ENCODE data around the gene CCDC12.

CCDC12 gene

DNA sequence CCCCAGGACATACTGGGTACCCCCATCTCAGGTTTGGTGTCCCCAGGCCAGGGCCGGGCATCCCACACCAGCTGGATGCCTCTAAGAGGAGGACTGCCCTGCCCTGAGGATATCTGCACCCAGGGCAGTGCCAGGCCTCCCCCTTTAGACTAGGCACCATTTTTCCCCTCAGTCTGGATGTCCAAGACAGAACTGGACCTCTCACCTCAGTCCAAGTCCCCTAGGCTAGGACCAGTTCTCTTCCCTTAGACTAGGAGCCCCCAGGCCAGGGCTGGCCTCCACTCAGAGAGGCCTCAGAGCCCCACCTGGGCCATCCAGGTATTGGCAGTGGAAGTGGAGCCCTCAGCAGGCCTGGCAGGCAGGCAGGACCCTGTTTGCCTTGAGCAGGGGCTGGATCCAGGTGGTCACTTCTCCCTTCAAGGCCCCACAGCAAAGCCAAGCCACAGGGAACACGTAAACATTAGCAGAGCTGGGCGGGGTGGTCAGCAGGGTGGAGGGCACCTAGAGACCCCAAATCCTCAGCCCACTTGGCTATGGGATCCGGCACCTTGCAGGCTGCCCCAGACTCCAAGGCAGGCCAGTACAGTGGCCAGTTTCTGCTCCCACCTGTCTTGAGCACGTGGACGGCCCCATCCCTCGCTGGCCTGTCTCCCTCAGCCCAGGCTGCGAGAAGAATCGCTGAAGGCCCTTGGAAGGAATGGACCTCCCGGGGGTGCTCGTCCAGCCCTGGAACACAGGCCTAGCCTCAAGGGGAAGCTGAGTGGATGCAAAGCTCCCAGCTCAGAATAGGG, 70.7 kb downstream of the CCDC12 start:
- no peak for DNase-seq (ENCODE audit: low spot score)

GRCh38 chr3:46905213-46905560, 71.4 kb downstream of the CCDC12 start:
- no peak for DNase-seq (ENCODE audit: low spot score)

DNA sequence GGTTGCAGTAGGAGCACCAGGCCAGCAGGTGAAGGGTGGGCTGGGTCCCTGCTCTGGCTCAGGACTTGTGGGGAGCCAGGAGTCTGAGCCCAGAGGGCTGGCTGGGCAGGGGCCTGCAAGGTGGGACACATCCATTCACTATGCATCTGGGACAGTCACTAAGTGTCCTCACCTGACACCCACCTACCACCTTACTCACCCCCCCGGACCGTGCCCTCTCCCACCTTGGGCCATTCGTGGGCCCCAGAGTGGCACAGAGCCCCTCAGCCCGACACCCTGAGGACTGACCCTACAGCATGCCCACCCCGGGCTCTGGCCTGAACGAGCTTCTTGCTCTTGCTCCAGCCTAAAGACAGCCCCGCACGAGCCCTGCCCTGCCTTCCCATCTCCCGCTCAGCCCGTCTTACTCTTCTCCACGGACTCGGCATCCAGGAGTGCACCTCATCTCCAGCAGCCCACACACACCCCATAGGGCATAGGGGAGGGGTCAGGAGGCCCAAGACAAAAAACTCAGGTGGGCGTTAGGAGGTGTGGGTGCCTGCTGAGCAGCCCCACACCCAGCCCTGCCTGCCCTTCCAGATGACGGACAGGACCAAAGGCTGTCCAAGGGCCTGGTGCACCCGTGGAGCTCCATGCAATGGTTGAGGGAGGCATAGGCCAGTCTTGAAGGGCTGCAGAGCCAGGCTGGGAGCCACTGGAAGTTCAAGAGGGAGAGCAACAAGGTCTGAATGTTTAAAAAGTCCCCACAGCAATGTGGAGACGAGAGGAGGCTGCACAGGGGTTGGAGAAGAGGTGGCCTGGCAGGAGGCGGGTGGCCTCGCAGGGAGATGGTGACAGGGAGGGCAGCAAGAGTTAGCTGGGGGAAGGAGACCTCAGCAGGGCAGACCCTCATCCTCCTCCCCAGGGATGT, 72.0 kb downstream of the CCDC12 start:
- no peak for DNase-seq (ENCODE audit: low spot score)

DNA sequence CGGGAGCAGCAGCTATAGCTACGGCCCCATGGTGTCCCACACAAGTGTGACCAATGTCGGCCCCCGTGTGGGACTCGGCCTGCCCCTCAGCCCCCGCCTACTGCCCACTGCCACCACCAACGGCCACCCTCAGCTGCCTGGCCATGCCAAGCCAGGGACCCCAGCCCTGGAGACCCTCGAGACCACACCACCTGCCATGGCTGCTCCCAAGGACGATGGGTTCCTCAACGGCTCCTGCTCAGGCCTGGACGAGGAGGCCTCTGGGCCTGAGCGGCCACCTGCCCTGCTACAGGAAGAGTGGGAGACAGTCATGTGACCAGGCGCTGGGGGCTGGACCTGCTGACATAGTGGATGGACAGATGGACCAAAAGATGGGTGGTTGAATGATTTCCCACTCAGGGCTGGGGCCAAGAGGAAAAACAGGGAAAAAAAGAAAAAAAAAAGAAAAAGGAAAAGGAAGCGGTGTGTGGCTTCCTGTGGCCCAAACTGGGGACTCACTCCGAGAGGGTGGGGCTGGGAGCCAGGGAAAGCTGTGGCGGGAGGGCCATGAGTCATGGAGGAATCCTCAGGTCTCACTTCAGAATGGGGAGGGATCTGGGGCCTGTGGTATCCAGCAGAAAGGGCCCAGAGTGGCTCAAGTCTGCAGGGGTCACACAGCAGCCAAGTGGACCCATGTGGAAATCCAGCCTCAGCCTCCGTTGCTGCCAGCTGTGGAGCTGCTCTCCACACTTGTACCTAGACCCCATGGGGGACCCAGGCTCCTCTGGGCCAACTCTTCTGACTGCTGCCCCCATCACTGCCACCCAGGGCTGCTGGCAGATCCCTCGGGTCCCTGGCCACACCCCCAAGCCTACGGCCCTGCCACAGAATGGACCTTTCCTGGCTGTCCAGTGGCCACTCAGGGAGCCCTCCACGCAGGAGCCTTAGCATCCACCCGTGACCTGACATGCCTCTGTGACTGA, 72.9 kb downstream of the CCDC12 start:
- no peak for DNase-seq (ENCODE audit: low spot score)

- DNase-seq (ENCODE audit: low spot score): no peak
Measured at GRCh38 chr3:46902188-46902631, 74.3 kb downstream of the CCDC12 start.

DNA sequence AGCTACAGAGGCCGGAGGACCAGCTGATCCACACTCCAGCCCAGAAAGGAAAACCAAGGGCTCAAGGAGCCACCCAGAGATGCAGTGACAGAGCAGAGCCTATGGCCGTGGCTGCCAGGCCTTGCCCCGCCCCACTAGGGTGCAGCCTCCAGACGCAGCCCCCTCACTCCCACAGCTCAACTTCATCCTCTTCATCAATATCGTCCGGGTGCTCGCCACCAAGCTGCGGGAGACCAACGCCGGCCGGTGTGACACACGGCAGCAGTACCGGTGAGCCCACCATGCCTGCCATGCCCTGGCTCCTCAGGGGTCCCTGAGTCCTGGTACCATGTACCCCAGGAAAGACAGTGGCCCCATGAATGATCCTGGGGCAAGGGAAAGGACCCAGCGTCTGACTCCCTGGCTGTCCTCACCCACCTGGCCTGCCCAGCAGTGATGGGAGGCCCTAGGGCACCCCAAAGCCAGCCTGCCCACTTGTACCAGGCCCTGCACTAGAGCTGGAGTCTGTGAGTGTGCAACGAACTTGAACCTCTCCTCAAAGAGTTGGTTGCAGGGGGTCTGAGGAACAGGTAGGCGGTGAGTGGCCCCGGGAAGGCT, 74.9 kb downstream of the CCDC12 start:
- DNase-seq (ENCODE audit: low spot score): no peak

DNA sequence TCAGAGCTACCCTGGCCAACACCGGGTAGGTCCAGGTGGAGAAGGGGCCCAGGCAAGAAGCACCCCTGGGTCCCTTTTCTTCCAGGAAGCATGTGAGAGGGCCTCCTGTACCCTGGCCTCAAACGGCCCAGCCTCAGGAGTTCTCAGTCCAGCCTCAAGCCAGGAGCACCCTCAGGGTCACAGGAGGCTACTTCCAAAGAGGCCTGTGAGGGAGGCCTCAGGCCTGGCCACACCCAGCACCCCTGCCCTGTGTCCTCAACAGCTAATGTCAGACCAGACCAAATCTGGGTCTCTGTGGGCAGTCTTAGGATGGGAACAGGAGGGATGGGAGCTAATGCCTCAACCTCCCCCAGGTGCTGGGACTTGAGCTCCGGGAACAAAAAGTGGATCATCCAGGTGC, 75.5 kb downstream of the CCDC12 start:
- DNase-seq (ENCODE audit: low spot score): no peak

GRCh38 chr3:46900356-46900755, 76.2 kb downstream of the CCDC12 start:
- DNase-seq (ENCODE audit: low spot score): no peak

DNA sequence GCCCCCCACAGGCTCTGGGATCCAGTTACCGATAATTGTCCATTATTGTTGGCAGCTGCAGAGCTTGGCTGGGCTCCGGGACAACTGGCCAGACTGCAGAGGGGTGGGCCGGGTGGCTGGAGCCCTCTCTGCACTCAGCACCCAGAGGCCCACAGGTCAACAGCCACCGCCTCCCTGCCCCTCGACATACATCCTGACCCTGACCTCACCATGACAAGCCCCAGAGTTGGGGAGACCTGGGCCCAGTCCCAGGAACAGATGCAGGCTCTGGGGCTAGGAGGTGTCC, 76.6 kb downstream of the CCDC12 start:
- no peak for DNase-seq (ENCODE audit: low spot score)

GRCh38 chr3:46899151-46900006, 77.2 kb downstream of the CCDC12 start:
- DNase-seq (ENCODE audit: low spot score): no peak

- DNase-seq (ENCODE audit: low spot score): no peak
Measured at GRCh38 chr3:46898321-46899150, 78.0 kb downstream of the CCDC12 start.

GRCh38 chr3:46897829-46898320, 78.7 kb downstream of the CCDC12 start:
- no peak for DNase-seq (ENCODE audit: low spot score)

- no peak for DNase-seq (ENCODE audit: low spot score)
Measured at GRCh38 chr3:46897031-46897430, 79.5 kb downstream of the CCDC12 start.

DNA sequence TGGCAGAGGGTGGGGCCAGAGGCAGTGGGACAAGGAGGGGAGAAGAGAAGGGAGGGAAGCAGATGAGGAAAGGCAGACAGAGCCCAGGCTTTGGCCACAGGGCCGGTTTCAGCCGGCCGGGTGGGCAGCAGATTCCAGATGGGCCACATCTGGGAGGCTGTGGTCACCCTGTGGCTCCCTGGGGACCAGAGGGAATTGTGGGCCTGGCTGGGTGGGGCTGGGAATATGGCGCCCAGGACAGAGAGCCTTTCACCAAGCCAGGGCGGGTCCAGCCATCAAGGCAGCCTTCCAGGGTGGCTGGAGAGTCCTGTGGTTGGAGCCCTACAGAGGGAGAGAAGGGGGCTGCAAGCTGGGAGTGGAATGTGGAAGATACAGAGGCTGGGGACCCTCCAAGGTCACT, 80.2 kb downstream of the CCDC12 start:
- DNase-seq (ENCODE audit: low spot score): no peak

GRCh38 chr3:46895761-46896160, 80.8 kb downstream of the CCDC12 start:
- no peak for DNase-seq (ENCODE audit: low spot score)

- peak; percentile 76 for DNase-seq (ENCODE audit: low spot score)
Measured at GRCh38 chr3:46895204-46895660, 81.3 kb downstream of the CCDC12 start.

DNA sequence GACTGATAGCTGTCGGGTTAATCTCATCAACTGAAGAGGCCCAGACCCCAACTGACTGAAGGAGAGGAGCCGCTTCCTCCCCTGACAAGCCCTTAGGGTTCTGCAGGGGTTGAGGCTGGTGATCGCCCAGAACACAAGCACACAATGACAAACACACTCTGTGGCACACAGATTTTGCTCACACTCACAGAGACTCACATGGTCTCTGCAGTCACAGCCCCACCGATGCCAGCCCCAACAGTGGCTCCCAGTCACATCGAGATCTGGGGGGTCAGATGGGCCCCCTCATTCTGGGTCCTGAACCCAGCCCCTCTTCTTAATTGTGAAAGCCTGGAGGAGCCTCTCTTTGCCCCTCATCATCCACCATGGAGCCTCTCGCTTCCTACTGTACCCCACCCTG, 82.3 kb downstream of the CCDC12 start:
- no peak for DNase-seq (ENCODE audit: low spot score)

DNA sequence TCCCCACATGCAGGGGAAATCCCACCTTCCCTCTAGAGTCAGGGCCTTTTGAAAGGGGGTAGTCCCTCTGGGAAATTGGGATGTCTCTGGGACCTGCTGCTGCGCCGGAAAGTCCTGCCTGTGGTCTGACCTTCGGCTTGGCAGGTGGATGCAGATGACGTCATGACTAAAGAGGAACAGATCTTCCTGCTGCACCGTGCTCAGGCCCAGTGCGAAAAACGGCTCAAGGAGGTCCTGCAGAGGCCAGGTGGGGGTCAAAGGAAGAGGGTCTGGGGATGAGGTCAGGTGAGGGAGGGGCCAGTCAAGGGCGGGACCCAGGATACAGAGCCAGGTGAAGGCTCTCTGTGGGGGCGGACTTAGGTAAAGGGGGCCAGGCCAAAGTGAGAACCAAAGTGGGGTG, 82.8 kb downstream of the CCDC12 start:
- DNase-seq (ENCODE audit: low spot score): no peak

DNA sequence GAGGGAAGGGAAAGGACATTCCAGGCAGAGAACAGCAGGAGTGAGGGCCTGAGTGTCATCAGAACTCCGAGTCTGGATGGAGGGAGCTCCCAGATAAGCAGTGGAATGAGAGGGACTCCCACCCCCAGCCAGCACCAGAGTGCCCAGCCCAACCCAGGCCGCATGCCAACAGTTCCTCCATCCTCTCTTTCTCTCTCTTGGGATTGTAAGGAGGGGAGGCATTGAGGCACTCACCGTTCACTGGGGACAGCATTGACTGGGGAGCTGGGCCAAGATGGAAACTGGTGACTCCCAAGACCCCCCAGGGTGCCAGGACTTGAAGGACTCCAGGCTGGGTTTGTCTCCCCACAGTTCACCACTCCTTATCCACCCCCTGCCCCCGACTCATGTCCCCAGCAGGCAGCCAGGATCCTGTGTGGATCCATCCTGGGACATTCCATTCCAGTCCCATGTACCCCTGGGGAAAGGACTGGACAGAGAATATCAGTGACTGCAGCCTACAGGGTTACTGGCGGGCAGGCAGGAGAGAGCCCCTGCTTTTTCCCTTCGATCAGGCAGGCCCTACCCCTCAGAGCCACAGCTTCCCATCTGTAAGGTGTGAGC, 83.3 kb downstream of the CCDC12 start:
- no peak for DNase-seq (ENCODE audit: low spot score)
